NCI-H2227 (cell line): ENCODE data around the gene GFOD1.

Experiments used
- DNase-seq: peaks from one replicate; lab custom pipeline; 2025; ENCODE audit not compliant: unreplicated experiment; lab: John Stamatoyannopoulos, UW

GFOD1 gene

DNA sequence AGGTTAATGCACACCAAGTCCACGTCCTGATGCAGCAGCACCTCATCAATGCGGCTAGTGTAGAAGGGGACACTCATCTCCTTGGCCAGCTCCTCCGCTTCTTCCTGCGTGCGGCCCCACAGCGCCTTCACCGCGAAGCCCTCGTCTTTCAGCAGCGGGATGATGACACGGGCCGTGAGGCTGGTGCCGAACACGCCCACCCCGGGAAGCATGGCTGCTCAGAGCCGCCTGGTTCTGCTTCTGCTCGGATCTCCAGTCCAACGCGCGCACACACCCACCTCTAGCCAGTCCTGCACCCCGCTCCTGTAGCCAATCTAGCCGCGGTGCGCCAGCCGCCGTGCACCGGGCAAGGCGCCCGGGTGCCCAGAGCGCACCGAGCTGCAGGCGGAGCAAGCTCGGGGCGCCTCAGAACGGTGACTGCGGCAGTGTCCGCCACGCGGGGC, 700 bp downstream of the GFOD1 start:
- DNase-seq: peak; percentile 71

- DNase-seq: peak; percentile 71
Measured at GRCh38 chr6:13485923-13486562, 1.4 kb downstream of the GFOD1 start.

GRCh38 chr6:13485303-13485702, 2.1 kb downstream of the GFOD1 start:
- DNase-seq: no peak

DNA sequence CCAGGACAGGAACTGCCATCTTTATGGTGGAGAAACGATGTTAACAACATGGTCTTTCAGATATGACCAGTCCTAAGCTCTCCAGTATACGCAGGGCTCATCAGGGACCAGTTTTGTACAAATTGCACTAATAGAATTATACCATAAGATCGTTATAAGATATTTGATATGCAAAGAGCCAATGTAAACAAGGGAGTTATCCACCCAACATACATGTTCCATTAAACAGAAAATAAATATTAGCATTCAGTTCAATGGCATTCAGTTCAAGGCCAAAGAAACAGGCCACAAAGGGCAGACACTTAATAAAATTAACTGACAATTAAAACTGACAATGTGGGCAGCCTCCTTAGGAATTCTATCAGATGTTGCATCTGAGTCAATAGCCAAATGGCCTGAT, 2.6 kb downstream of the GFOD1 start:
- no peak for DNase-seq

- DNase-seq: no peak
Measured at GRCh38 chr6:13484138-13484708, 3.2 kb downstream of the GFOD1 start.

- DNase-seq: no peak
Measured at GRCh38 chr6:13480631-13481501, 6.5 kb downstream of the GFOD1 start.

- DNase-seq: no peak
Measured at GRCh38 chr6:13479971-13480434, 7.4 kb downstream of the GFOD1 start.

GRCh38 chr6:13479206-13479800, 8.1 kb downstream of the GFOD1 start:
- DNase-seq: no peak

DNA sequence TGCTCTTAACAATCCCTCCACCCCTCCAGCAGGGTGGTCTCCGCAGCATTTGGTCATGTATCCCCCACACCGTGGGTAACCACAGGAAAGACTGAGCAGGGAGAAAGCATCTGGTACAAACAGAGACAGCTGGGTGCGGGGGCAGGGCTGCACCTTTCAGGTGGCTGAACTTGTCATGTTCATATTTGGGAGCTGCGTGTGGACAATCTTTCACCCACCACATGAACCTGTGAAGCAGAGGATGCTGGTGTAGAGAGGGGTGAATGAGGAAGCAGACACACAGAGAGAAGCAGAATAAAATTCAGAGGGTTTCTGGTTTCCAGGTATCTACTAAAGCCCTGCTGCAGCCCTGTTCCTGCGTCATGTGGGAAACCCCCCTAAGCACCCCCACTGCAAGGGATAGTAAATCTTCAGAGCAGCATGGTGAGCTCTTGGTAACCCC, 8.9 kb downstream of the GFOD1 start:
- no peak for DNase-seq

DNA sequence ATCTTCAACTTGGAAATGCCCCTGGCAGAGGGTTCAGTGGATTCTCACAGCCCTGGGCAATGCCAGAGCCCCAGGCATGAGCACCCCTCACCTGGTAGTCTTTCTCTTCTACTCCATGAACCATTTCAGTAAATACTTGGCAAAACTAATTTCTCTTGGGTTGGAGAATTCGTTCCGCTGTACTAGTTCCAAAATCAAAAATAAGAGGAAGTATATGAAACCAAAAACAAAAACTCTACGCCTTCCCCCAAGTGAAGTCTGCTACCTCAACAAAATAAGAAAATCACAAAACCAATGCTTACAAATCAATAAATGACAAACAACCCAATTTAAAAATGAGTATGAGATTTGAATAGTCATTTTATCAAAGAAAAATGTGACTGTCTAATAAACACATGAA, 12.6 kb downstream of the GFOD1 start:
- DNase-seq: no peak

- no peak for DNase-seq
Measured at GRCh38 chr6:13474360-13474759, 13.0 kb downstream of the GFOD1 start.

DNA sequence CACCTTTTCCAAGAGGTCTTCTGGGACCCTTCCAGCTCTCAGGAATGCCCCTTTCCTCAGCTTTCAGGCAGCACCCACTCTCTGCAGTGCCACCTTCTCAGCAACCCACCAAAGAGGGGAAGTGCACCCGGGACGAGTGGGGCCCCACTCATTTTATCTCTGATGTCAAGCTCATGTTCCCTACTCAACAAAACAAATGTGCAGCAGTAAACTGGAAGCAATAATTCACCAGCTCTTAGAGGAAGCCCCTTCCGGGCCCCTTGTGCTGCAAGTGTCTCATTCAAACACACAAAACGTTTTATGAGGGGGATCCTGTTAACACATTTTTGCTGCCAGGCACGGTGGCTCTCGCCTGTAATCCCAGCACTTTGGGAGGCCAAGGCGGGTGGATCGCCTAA, 13.6 kb downstream of the GFOD1 start:
- DNase-seq: no peak

DNA sequence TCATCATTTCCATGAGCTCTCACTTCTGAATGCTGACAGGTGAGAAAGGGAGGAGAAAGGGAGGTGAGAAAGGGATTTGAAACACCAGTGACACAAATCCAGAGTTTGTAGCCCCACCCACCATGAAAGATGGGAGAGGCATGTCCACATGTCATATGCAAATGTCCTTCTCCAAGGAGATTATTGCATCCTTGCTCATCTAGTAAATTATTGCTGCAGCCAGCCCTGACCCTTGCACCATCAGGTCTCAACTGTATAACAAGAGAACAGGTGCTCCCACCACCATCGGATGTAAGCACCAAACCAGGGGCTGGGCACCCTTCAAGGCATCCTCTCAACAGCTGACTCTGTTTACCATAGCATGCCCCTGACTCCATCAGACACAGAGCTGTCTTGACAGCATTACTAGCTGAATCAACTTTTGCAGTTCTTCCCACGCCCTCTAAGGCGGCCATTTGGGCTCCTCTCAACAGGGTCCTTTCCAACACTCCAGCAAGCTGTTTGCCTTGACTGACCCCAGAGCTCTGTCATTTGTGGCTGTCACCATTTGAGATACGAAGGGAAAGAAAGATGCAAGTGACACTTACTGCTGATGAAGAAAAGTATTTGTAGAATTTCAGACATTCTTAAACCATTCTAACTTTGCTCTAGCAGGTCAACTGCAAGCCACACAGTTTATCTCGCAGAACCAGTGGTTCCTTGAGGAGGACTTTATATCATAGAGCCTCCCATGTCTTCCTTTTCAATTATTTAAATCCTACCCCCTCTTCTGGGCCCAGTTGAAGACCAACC, 14.2 kb downstream of the GFOD1 start:
- no peak for DNase-seq

DNA sequence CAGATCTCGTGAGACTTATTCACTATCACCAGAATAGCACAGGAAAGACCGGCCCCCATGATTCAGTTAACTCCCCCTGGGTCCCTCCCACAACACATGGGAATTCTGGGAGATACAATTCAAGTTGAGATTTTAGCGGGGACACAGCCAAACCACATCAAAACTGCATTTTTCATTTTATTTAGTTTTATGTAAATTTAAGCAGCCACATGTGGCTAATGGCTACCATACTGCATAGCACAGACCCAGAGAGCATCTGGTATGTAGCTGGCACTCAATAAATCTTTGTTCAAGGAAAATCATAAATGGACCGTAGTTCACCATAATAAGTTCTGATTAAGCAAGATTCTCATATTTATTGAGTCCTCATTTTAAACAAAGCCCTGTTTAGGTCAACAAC, 15.3 kb downstream of the GFOD1 start:
- DNase-seq: no peak

GRCh38 chr6:13471184-13471583, 16.2 kb downstream of the GFOD1 start:
- DNase-seq: no peak

GRCh38 chr6:13470238-13471140, 16.9 kb downstream of the GFOD1 start:
- no peak for DNase-seq

GRCh38 chr6:13469693-13470092, 17.7 kb downstream of the GFOD1 start:
- no peak for DNase-seq

GRCh38 chr6:13468839-13469238, 18.6 kb downstream of the GFOD1 start:
- DNase-seq: no peak

DNA sequence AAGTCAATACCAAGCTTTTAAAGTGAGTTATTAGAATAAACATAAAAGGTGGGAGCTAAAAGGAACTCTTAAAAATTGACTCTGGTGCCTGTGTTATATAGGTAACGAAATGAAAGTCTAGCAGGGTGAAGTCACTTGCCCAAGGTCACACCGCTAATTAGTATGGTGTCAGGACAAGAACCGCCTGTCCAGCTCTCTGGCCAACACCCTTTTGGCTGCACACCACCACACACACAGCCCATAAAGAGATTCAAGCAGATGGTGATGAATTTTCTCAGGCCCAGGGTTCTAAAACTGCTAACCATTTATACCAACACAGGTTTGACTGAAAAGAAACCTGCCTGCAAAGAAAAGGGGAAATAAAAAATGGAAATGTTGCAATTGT, 20.2 kb downstream of the GFOD1 start:
- DNase-seq: no peak
